CD4-positive, alpha-beta memory T cell (primary cell): ENCODE data around the gene CTNND2. TPM values are rescaled to one million over a fixed set of nuclear protein-coding genes. Genes with fewer than 3 reads are reported as not detected.

ENCODE experiments used
- CTCF ChIA-PET: fragments of 350-600 bp; sonication (Branson Sonifier 250); formaldehyde crosslinking; loops from one replicate; lab custom pipeline; 2021; ENCODE audit warnings: inconsistent platforms; ENCODE audit not compliant: partially characterized antibody; lab: Charles Lee
- POLR2A ChIA-PET: fragments of 350-600 bp; sonication (Branson Sonifier 250); formaldehyde crosslinking; loops from one replicate; lab custom pipeline; 2021; ENCODE audit not compliant: partially characterized antibody; lab: Charles Lee
- DNase-seq, 5 donors: peaks; one replicate each; pipeline versions ENCODE4 v3.0.0 to v3.0.0-alpha.2; 2020 to 2022; ENCODE audit warnings: mixed read lengths in 1 of 5
- H3K27ac ChIP-seq: one replicate; pipeline ENCODE4 v1.7.0; 2013; ENCODE audit warnings: low read depth, low read length
- H3K27me3 ChIP-seq: 2 replicates; pipeline ENCODE4 v1.7.0; 2013; ENCODE audit warnings: mild to moderate bottlenecking, low read length, moderate library complexity; ENCODE audit not compliant: insufficient read depth
- H3K36me3 ChIP-seq: 2 replicates; pipeline ENCODE4 v1.7.0; 2013; ENCODE audit warnings: mild to moderate bottlenecking, low read length, moderate library complexity; ENCODE audit not compliant: insufficient read depth
- H3K4me1 ChIP-seq: 2 replicates; pipeline ENCODE4 v1.7.0; 2013; ENCODE audit warnings: mild to moderate bottlenecking, low read length, moderate library complexity; ENCODE audit not compliant: insufficient read depth
- H3K4me3 ChIP-seq, 2 donors: one replicate each; pipeline ENCODE4 v1.7.0; 2013; ENCODE audit warnings: low read length in 2 of 2, mild to moderate bottlenecking in 1 of 2
- H3K9me3 ChIP-seq, 2 donors: one replicate each; pipeline ENCODE4 v1.7.0; 2013; ENCODE audit warnings: low read length in 2 of 2, control low read depth in 1 of 2; ENCODE audit not compliant: control insufficient read depth in 1 of 2
- H3K27ac Mint-ChIP-seq, 7 donors: one replicate each; pipeline ENCODE4 v1.8.0; 2020 to 2021; ENCODE audit warnings: mixed read lengths in 7 of 7, mild to moderate bottlenecking in 6 of 7, inconsistent platforms in 3 of 7, moderate library complexity in 3 of 7
- H3K27me3 Mint-ChIP-seq, 2 donors: one replicate each; pipeline ENCODE4 v1.8.0; 2020 to 2021; ENCODE audit warnings: mixed read lengths in 2 of 2
- H3K36me3 Mint-ChIP-seq, 2 donors: one replicate each; pipeline ENCODE4 v1.8.0; 2020 to 2021; ENCODE audit warnings: mixed read lengths in 2 of 2, inconsistent platforms in 1 of 2, mild to moderate bottlenecking in 1 of 2
- H3K4me1 Mint-ChIP-seq, 4 donors: one replicate each; pipeline ENCODE4 v1.8.0; 2020 to 2021; ENCODE audit warnings: mixed read lengths in 4 of 4, mild to moderate bottlenecking in 1 of 4
- H3K4me3 Mint-ChIP-seq, 8 donors: one replicate each; pipeline ENCODE4 v1.8.0; 2020 to 2021; ENCODE audit warnings: mixed read lengths in 8 of 8, mild to moderate bottlenecking in 7 of 8, moderate library complexity in 6 of 8, inconsistent platforms in 3 of 8
- H3K9me3 Mint-ChIP-seq, 8 donors: one replicate each; pipeline ENCODE4 v1.8.0; 2020 to 2021; ENCODE audit warnings: mixed read lengths in 8 of 8, mild to moderate bottlenecking in 5 of 8, inconsistent platforms in 3 of 8, moderate library complexity in 1 of 8
- intact Hi-C: fragments of 100-400 bp; cut with micrococcal nuclease; formaldehyde crosslinking; loops from one replicate; pipeline ENCODE4 v1.15.1; 2023
- polyA plus RNA-seq, 2 donors: library from polyadenylated mRNA; unstranded; fragments of 300-500 nt; fragmentation: Illumina TruSeq; gene quantifications; one replicate each; pipeline ENCODE4 v1.2.3, GENCODE V29; 2021
- total RNA-seq, 2 experiments: library from RNA; stranded (reverse); gene quantifications; one replicate each; pipeline ENCODE4 v1.2.3, GENCODE V29; 2021

CTNND2 gene
- total and polyA plus RNA-seq, 4 experiments from 2014 or later: 0.65 TPM; not detected in 3

DNA sequence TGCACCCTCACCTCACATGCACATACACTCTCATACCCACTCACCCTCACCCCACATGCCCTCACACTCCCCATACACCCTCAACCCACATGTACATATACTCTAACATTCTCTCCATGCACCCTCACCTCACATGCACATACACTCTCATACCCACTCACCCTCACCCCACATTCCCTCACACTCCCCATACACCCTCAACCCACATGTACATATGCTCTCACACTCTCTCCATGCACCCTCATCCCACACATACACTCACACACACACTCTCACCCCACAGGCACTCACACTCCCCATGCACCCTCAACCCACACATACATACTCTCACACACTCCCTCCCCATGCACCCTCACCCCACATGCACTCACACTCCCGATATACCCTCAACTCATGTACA, 593.0 kb downstream of the CTNND2 start:
- Mint-ChIP-seq H3K36me3 (no peaks in the 10 kb centered on the region), H3K4me1 (no peaks in the 10 kb centered on the region)

DNA sequence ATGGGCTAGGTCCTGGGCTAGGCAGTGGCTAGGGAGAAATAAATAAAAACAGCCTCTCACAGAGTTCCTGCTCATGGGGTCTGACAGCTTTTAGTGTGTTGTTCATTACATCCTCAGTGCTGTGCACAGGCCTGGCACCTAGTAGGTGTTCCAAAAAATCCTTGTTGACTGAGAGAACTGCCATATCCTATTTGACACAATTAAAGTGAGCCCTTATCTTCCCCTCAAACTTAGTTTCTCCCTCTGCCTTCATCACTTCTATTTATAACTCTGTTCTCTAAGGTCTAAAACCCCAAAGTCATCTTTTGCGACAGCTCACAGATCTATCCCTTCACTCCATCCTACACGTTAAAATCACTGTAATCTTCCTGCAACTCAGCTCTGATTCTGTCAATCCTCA, 594.1 kb downstream of the CTNND2 start:
- peaks cover 0 to 2% (median 0%) of the 10 kb centered on the region in 8 donors for H3K9me3 Mint-ChIP-seq
- no peak overlapping the region for H3K27ac Mint-ChIP-seq
- Histone ChIP-seq H3K36me3 (no peaks in the 10 kb centered on the region), H3K4me3 (no peak overlapping the region), H3K4me1 (no peaks in the 10 kb centered on the region), H3K9me3 (no peaks in the 10 kb centered on the region), H3K27ac (no peak overlapping the region), H3K27me3 (no peaks in the 10 kb centered on the region)
- no peak overlapping the region for H3K4me3 Mint-ChIP-seq
- CTCF ChIA-PET: no interaction called here
- no peaks in the 10 kb centered on the region for H3K36me3 Mint-ChIP-seq
- intact Hi-C loops: no loop called here
- POLR2A ChIA-PET: no interaction called here
- DNase-seq: no peak
- no peaks in the 10 kb centered on the region for H3K27me3 Mint-ChIP-seq
- H3K4me1 Mint-ChIP-seq: no peaks in the 10 kb centered on the region

More for the DNA sequence above, 593.0 kb downstream of the CTNND2 start:
- Histone ChIP-seq H3K4me3 (no peak overlapping the region), H3K36me3 (no peaks in the 10 kb centered on the region), H3K4me1 (no peaks in the 10 kb centered on the region), H3K27me3 (no peaks in the 10 kb centered on the region), H3K9me3 (no peaks in the 10 kb centered on the region), H3K27ac (no peak overlapping the region)
- Mint-ChIP-seq H3K4me3 (no peak overlapping the region), H3K27me3 (no peaks in the 10 kb centered on the region), H3K27ac (no peak overlapping the region), H3K9me3 (peaks cover 0 to 2% (median 0%) of the 10 kb centered on the region in 8 donors)
- POLR2A ChIA-PET: no interaction called here
- intact Hi-C loops: no loop called here
- DNase-seq: no peak
- CTCF ChIA-PET: no interaction called here

DNA sequence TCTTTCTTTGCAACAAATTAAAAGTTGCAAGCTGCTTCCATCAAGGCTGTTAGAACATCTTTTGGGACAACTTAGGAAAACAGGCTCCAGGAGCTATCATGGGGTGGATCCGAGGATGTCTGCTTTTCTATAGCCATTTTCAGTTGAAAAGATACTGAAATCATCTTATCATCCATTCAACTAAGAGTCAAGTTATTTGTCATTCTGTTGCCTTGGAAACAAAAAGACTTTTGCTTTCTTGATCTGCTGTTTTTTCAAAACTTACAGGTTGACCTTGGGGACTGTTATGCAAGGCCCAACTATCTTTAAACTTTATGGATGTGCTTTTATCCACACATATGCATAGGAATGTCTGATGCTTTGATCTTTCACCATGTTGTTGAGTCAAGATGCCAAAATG, 597.9 kb downstream of the CTNND2 start:
- intact Hi-C loops: no loop called here
- H3K36me3 Mint-ChIP-seq: no peaks in the 10 kb centered on the region

DNA sequence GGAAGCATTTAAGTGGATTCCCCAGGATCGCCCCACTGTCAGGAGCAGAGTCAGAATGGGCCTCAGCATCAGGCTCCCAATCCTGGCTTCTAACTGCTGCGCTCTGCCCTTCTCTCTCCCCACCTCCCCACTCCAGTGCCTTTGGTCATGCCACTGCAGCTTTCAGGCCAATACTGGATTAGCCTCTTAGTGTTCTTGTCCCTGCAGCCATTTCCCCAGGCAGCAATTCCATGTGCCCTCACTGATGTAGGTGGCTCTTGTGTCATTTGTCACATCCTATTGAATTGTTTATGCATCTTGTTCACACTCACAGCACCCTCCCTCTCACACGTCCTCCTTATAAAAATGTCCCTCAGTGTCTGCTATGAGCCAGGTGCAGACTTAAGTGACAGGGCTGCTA, 599.0 kb downstream of the CTNND2 start:
- Mint-ChIP-seq H3K27me3 (no peaks in the 10 kb centered on the region), H3K27ac (no peak overlapping the region), H3K4me3 (no peak overlapping the region), H3K9me3 (peaks cover 0 to 2% (median 0%) of the 10 kb centered on the region in 8 donors), H3K36me3 (no peaks in the 10 kb centered on the region), H3K4me1 (no peaks in the 10 kb centered on the region)
- no peaks in the 10 kb centered on the region for H3K9me3 ChIP-seq
- no peaks in the 10 kb centered on the region for H3K36me3 ChIP-seq
- ChIA-PET POLR2A (no interaction called here), CTCF (no interaction called here)
- no peak overlapping the region for H3K27ac ChIP-seq
- H3K27me3 ChIP-seq: no peaks in the 10 kb centered on the region
- DNase-seq: no peak
- H3K4me1 ChIP-seq: no peaks in the 10 kb centered on the region
- H3K4me3 ChIP-seq: no peak overlapping the region
- intact Hi-C loops: no loop called here

More for the DNA sequence above, 597.9 kb downstream of the CTNND2 start:
- H3K9me3 ChIP-seq: no peaks in the 10 kb centered on the region
- H3K9me3 Mint-ChIP-seq: peaks cover 0 to 2% (median 0%) of the 10 kb centered on the region in 8 donors
- no peak overlapping the region for H3K27ac Mint-ChIP-seq
- H3K36me3 ChIP-seq: no peaks in the 10 kb centered on the region
- ChIA-PET CTCF (no interaction called here), POLR2A (no interaction called here)
- H3K27me3 ChIP-seq: no peaks in the 10 kb centered on the region
- no peak for DNase-seq
- H3K27ac ChIP-seq: no peak overlapping the region
- H3K4me3 ChIP-seq: no peak overlapping the region
- H3K27me3 Mint-ChIP-seq: no peaks in the 10 kb centered on the region
- no peaks in the 10 kb centered on the region for H3K4me1 Mint-ChIP-seq
- H3K4me1 ChIP-seq: no peaks in the 10 kb centered on the region
- H3K4me3 Mint-ChIP-seq: no peak overlapping the region

DNA sequence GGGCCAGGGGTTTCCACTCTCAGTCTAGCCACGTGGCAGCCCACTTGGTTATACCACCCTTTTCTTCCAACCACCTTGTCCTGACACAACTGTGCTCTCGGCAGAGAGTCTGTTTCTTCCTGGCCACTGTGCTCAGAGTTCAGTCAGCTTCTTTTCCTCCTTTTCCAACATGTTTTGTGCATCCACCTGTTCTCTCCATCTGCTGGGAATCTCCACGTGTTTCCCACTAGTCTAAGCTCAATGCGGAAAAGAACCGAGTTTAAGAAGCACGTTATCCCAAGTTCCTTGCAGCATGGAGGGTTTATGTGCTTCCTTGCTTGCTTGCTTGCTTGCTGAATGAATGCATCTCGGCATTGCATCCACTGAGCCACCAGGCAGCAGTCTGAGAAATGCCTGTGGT, 599.6 kb downstream of the CTNND2 start:
- Histone ChIP-seq H3K36me3 (no peaks in the 10 kb centered on the region), H3K27me3 (no peaks in the 10 kb centered on the region), H3K9me3 (no peaks in the 10 kb centered on the region), H3K4me3 (no peak overlapping the region), H3K4me1 (no peaks in the 10 kb centered on the region), H3K27ac (no peak overlapping the region)
- Mint-ChIP-seq H3K4me1 (no peaks in the 10 kb centered on the region), H3K27me3 (no peaks in the 10 kb centered on the region), H3K36me3 (no peaks in the 10 kb centered on the region), H3K9me3 (peaks cover 0 to 2% (median 0%) of the 10 kb centered on the region in 8 donors), H3K27ac (no peak overlapping the region), H3K4me3 (no peak overlapping the region)
- ChIA-PET POLR2A (no interaction called here), CTCF (no interaction called here)
- intact Hi-C loops: no loop called here
- DNase-seq: no peak

DNA sequence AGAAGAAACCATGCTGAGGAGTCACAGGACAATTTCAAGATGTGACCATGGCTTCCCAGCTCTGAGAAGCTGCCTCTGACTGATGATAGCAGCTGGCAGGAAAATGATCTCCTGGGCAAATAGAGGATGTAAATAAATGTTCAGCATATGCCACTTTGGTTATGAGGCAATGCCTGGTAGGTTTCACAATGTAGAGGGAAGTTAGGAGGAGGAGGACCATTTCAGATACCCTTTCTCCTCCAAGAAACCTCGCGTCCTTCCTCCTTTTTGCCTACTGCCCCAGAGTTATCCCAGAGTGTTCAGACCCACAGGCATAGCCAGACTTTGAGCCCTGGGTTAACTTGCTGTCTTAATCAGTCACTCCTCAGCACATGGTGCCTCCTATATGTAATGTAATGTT, 601.6 kb downstream of the CTNND2 start:
- Mint-ChIP-seq H3K4me3 (no peak overlapping the region), H3K27ac (no peak overlapping the region), H3K9me3 (peaks cover 0 to 2% (median 0%) of the 10 kb centered on the region in 8 donors), H3K4me1 (no peaks in the 10 kb centered on the region), H3K27me3 (no peaks in the 10 kb centered on the region), H3K36me3 (no peaks in the 10 kb centered on the region)
- H3K9me3 ChIP-seq: no peaks in the 10 kb centered on the region
- H3K27ac ChIP-seq: no peak overlapping the region
- no peaks in the 10 kb centered on the region for H3K4me1 ChIP-seq
- POLR2A ChIA-PET: no interaction called here
- H3K36me3 ChIP-seq: no peaks in the 10 kb centered on the region
- CTCF ChIA-PET: no interaction called here
- no peak overlapping the region for H3K4me3 ChIP-seq
- DNase-seq: no peak
- H3K27me3 ChIP-seq: no peaks in the 10 kb centered on the region
- intact Hi-C loops: no loop called here

DNA sequence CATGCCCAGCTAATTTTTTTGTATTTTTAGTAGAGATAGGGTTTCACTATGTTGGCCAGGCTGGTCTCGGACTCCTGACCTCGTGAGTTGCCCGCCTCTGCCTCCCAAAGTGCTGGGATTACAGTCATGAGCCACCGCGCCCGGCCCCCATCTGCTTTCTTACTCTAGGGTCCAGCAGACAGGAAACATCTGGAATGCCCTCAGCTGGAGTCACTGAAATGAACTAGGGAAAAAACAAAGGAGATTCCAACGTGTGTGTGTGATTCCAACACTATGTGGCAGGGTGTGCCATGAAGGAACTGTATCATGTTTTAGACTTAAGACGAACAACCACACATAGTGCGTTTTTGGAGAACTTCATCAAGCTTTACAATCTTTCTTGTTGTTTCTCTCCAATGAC, 603.1 kb downstream of the CTNND2 start:
- ChIA-PET CTCF (no interaction called here), POLR2A (no interaction called here)
- no peak overlapping the region for H3K4me3 Mint-ChIP-seq
- Histone ChIP-seq H3K4me3 (no peak overlapping the region), H3K9me3 (no peaks in the 10 kb centered on the region), H3K36me3 (no peaks in the 10 kb centered on the region), H3K4me1 (no peaks in the 10 kb centered on the region), H3K27ac (no peak overlapping the region), H3K27me3 (no peaks in the 10 kb centered on the region)
- H3K27ac Mint-ChIP-seq: no peak overlapping the region
- no peaks in the 10 kb centered on the region for H3K36me3 Mint-ChIP-seq
- no peaks in the 10 kb centered on the region for H3K9me3 Mint-ChIP-seq
- DNase-seq: no peak
- no peaks in the 10 kb centered on the region for H3K4me1 Mint-ChIP-seq
- intact Hi-C loops: no loop called here
- H3K27me3 Mint-ChIP-seq: no peaks in the 10 kb centered on the region

DNA sequence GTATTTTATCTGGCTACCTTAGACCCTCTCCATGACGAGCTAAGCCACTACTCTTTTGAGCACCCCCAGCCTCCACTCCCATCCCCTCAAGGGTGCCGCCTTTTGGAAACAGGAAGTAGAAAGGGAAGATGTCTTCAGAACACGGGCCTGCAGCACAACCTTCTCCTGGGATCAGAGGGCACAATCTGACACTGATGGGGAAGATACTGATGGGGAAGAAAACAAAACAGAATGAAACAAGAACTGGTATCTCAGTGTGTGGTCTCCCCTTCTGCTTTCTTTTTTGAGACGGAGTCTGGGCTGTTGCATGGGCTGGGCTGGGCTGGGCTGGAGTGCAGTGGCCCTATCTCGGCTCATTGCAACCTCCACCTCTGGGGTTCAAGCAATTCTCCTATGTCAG, 603.5 kb downstream of the CTNND2 start:
- no peak overlapping the region for H3K27ac Mint-ChIP-seq
- no peaks in the 10 kb centered on the region for H3K9me3 Mint-ChIP-seq
- H3K36me3 Mint-ChIP-seq: no peaks in the 10 kb centered on the region
- Histone ChIP-seq H3K4me1 (no peaks in the 10 kb centered on the region), H3K27me3 (no peaks in the 10 kb centered on the region), H3K9me3 (no peaks in the 10 kb centered on the region), H3K36me3 (no peaks in the 10 kb centered on the region), H3K27ac (no peak overlapping the region), H3K4me3 (no peak overlapping the region)
- DNase-seq: no peak
- POLR2A ChIA-PET: no interaction called here
- intact Hi-C loops: no loop called here
- H3K27me3 Mint-ChIP-seq: no peaks in the 10 kb centered on the region
- CTCF ChIA-PET: no interaction called here
- H3K4me3 Mint-ChIP-seq: no peak overlapping the region
- no peaks in the 10 kb centered on the region for H3K4me1 Mint-ChIP-seq
